HG03342 (cell line): ENCODE results near the gene AOX1.
"Not testable (repeated sequence)": the region's sequence is repeated elsewhere in the genome, so short reads cannot be mapped to it uniquely, and the experiment has no call there.

Experiments used
- ATAC-seq: cut with Tn5 transposase; IDR thresholded peaks from one replicate; pipeline ENCODE4 v1.9.1; 2021; ENCODE audit warnings: mild to moderate bottlenecking, moderate library complexity; ENCODE audit not compliant: unreplicated experiment

AOX1 gene

DNA sequence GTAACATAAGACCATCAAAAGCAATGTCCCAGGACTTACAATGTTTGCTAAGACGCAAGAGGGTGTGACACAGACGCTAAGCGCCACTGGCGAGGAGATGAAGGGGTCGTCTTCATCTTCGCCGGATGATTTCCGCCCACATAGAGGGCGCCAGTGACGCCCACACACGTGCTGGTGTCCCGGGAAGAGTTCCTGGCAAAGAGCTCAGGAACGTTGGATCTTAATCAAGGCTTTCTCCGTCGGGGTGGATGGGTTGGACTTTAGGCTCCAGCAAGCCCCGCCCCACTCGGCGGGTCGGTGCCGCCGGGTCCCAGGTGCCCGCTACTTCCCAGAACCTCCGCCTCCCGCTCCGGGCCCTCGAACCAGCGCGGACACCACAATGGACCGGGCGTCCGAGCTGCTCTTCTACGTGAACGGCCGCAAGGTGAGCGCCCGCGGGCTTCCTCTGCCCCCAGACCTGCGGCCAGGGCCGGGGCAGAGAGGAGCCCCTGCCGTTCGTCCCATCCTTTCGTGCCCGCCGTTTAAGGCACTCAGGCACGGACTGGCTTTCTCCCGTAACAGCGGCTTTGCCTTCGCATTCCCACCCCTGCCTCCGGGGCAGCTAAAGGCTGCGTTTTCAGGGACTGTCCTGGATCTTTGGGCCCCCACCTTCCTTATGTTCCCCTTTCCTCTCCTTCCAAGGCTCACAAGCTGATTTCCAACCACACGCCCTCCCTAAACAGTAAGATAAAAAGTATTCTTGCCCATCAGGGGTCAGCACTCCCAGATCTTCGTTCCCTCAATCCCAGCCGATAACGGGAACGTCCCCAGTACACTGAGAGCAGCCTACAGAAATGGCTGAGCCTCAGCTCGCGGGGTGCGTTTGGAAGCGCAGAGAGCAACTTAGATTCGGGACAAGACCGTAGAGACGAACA, at the start of gene AOX1:
TSS of gene AOX1 (plus strand) at position 285 of the 914 bp plus-strand sequence. CDS start at position 380, 95 bp downstream.
- no peak for ATAC-seq

DNA sequence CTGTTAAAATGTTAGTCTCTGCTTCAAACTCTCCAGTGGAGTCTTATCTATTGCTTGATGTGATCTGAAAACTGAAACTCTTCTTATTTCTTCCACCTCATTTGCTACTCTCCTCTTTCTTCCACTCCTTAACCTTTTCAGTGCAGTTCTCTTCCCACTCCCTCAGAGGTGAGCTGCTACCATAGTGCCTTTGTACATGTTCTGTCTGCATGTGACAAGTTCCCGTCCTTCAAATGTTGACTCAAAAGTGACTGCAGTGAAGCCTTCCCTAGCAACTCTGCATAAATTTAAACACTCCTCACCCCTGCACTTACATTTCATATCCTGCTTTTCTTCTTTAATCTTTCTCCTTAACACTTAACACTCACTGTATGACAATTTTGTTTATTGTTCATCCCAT, 47.7 kb upstream of the AOX1 start:
- ATAC-seq, result no peak

GRCh38 chr2:200540793-200541192, 45.0 kb upstream of the AOX1 start:
- ATAC-seq, result no peak

GRCh38 chr2:200566596-200566995, 19.2 kb upstream of the AOX1 start:
- not testable (repeated sequence) for ATAC-seq

- ATAC-seq, result no peak
Observed at GRCh38 chr2:200567932-200568331, 17.9 kb upstream of the AOX1 start.

DNA sequence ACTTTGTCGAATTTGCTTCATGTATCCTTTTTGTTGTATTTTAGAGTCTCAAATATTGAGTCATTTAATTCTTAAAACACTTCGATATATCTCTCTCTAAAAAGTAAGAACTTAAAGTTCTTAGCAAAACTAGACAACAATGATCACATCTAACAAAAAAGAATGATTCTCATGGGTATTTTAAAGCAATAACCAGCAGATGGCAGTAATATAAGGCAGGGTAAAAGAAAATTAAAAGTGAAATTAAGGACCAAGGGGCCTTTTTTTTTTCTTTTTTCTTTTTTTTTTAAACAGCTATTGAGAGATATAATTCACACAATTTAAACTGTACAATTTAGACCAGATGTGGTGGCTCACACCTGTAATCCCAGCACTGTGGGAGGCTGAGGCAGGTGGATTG, 9.9 kb upstream of the AOX1 start:
- ATAC-seq, result no peak

- no peak for ATAC-seq
Observed at GRCh38 chr2:200577027-200577426, 8.8 kb upstream of the AOX1 start.

DNA sequence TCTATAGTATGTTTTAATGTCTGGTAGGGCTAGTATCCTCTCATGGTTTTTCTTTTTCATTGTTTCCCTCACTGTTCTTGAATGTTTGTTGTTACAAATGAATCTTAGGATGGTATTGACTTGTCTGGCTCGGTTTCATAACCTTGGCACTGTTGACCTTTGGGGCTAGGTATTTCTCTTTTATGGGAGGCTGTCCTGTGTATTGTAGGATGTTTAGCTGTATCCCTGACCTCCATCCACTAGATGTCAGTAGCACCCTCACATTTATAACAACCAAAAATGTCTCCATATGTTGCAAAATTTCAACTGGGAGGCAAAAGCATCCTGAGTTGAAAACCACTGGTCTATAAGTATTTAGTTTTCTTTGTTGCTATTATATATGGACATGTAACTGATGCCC, 7.0 kb upstream of the AOX1 start:
- peak; percentile 67 for ATAC-seq

- ATAC-seq, result no peak
Observed at GRCh38 chr2:200584639-200585038, 1.2 kb upstream of the AOX1 start.

DNA sequence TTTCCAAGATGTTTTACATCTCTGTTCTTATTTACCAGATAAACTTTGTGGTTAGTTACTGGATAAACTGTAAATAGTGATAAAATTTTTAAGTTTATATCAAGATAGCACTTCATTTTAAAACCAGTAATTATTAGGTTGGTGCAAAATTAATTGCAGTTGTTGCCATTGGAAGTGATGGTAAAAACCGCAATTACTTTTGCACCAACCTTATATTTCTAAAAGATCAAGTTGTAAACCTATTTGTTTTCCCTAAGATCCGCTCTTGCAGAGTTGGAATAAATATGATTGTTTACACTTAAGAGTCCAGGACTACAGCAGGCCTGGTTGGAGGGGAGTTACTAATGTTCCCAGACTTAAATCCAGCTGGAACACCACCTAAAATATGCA, 479 bp upstream of the AOX1 start:
- ATAC-seq, result no peak

GRCh38 chr2:200586644-200586975, 796 bp downstream of the AOX1 start:
- ATAC-seq, result no peak

DNA sequence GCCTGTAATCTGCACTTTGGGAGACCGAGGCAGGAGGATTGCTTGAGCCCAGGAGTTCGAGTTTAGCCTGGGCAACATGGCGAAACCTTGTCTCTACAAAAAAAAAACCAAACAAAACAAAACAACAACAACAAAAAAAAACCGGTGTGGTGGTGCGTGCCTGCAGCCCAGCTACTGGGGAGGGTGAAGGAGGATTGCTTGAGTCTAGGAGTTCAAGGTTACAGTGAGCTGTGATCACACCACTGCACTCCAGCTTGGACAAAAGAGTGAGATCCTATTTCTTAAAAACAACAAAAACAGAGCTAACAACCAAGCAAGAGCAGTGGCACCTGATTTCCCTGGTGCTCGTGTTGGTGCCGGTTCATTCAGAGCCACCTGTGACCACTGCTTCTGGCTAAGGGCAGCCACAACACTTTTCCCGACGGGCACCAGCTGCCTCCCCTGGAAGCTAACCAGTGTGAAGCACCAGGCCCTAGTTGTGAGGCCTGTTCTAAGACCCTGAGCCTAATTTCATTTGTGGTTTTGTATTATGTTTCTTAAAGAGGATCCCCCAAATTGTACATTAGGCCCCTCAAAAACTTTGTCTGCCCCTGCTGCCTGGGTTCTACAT, 1.3 kb downstream of the AOX1 start:
- ATAC-seq, result no peak

- ATAC-seq, result no peak
Observed at GRCh38 chr2:200588076-200588678, 2.4 kb downstream of the AOX1 start.

GRCh38 chr2:200590090-200590489, 4.3 kb downstream of the AOX1 start:
- no peak for ATAC-seq

- ATAC-seq, result no peak
Observed at GRCh38 chr2:200591308-200591707, 5.5 kb downstream of the AOX1 start.

DNA sequence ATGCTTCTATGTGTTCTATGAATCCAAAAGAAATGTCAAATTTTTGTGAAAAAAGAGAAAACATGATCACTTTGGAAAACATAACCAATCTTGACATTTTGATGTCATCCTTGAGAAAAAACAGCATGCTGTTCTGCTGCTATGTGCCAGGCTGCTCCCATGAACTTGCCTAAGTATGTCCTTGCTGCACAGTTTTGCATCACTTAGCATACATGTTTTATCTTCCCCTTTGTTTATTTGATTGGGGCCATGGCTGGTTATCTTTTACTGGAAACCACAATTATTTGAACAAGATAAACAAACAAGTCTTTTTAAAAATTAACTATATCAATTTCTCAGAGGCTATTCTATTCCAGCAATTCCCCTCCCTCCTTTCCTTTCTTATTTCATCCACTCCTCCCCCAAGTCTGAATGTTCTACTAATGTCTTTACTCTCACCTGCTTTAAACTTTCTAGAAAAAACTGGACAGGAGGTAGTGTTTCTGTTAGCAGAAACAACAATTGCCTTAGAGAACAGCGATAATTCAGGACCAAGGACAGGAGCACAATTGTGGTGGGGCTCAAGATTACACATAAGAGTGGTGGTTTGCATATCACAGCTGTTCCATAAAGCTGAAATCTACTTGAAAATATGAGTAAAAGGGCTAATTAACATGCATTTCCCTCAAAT, 6.7 kb downstream of the AOX1 start:
- no peak for ATAC-seq

- no peak for ATAC-seq
Observed at GRCh38 chr2:200593905-200594304, 8.1 kb downstream of the AOX1 start.

DNA sequence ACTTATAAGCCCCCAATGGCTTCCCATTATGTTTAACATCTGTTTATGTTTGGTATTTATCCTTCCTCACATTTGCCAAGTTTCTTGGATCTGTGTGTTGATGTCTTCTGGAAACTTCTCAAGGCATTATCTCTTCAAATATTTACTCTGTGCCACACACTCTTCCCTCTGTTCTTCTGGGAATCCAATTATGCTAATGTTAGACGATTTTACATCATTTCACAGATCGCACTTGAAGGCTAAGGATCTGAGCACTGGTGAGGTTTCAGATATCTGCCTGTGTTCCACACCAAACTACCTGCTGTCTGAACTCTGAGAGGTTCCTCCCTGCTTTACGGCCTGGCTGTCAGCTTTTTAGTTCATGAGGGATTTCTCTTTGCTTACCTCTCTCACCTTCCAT, 10.1 kb downstream of the AOX1 start:
- no peak for ATAC-seq

DNA sequence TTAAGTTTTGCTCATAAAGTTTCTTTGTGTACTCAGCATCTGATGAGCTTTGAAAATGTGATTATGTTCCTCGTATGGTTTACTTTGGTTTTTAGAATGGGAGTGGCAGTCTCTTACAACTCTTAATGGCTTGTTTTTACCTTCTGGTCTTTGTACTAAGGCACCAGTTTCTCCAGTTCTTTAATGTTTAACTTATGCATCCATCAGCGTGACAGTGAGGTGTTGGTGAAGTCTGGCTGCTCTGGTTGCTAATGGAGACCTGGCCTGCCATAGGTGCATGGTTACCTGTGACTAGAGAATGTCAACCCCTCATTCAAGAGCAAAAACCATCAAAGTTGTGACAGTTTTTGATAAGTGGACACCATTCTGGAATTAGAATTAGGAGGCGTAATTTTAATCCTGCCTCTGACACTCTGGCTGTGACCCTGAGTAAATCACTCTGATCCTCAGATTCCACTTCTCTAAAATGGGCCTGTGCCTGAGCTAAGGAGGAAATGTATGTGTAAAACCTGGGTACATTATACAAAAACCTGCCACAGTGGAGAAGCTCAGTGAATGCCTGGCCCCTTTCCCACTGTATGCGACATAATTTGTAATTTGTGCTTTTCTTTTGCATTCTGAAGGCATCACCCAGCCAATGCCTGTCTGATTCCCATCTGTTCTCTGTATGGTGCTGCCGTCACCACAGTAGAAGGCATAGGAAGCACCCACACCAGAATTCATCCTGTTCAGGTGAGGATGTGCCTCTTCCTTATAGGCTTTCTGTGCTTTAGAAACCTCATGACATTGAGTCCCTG, 11.2 kb downstream of the AOX1 start:
- ATAC-seq, result no peak

DNA sequence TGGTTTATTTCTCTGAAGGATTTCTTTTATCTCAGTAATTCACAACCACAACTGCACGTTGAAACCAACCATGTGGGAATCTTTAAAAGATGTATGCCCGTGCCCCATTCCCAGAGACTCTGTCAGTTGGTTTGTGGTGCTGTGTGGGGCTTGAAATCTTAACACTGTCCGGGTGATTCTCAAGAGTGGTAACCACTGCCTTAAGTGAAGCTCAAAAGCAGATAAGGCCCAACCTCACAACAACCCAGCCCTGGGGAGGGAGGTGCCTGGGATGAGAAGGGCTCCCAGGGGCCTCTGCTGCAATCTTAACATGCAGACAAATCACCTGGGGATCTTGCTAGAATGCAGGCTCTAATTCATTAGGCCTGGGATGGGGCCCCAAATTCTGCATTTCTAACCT, 13.4 kb downstream of the AOX1 start:
- no peak for ATAC-seq
